Measurements from ENCODE around the gene EME1. TPM values are rescaled to one million over a fixed set of nuclear protein-coding genes. Genes with fewer than 3 reads are reported as not detected.

EME1 gene
- total and polyA plus RNA-seq, 2 of the 13 experiments (the other 11 are each of a cell fraction or from before 2014, with no cell fraction given), result 20.7 to 24.6 TPM

DNA sequence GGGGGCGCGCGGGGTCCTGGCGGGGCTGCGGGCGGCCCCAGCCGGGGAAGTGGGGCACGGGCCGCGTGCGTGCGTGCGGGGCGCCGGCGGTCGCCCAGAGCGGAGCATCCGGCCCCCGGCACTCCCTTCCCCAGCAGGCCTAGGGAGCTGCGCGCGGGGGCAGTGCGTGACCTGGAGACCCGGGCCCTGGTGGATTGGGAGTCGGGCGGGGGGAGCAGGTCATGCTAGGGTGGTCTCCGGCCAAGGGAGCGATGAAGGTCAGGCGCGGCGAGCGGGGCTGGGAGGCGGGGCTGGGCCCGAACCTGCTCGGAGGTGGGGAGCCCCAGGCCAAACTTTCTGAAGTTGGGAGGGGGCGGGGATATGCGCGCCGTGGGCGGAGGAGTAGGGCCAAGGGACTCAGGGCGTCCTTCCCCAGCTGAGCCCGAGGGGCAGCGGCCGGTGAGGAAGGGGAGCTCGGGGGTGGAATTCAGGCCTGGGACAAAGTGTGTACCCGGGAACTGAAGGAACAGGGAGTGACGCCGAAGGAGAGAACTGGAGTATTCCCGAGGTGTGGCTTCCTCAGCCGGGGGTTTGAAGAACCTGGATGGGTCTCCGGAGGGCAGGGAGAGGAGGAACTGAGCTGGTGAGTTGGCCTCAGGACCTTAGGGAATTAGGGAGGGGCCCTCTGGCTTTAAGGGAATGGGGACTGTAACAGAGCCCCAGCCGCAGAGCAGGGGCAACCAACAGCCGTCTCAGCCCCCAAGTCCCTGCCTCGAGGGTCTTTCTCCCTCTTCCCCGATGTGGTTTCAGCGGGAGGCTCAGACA is 26.5 kb upstream of the EME1 start (continued):
- TF ChIP-seq, protein P1, sequence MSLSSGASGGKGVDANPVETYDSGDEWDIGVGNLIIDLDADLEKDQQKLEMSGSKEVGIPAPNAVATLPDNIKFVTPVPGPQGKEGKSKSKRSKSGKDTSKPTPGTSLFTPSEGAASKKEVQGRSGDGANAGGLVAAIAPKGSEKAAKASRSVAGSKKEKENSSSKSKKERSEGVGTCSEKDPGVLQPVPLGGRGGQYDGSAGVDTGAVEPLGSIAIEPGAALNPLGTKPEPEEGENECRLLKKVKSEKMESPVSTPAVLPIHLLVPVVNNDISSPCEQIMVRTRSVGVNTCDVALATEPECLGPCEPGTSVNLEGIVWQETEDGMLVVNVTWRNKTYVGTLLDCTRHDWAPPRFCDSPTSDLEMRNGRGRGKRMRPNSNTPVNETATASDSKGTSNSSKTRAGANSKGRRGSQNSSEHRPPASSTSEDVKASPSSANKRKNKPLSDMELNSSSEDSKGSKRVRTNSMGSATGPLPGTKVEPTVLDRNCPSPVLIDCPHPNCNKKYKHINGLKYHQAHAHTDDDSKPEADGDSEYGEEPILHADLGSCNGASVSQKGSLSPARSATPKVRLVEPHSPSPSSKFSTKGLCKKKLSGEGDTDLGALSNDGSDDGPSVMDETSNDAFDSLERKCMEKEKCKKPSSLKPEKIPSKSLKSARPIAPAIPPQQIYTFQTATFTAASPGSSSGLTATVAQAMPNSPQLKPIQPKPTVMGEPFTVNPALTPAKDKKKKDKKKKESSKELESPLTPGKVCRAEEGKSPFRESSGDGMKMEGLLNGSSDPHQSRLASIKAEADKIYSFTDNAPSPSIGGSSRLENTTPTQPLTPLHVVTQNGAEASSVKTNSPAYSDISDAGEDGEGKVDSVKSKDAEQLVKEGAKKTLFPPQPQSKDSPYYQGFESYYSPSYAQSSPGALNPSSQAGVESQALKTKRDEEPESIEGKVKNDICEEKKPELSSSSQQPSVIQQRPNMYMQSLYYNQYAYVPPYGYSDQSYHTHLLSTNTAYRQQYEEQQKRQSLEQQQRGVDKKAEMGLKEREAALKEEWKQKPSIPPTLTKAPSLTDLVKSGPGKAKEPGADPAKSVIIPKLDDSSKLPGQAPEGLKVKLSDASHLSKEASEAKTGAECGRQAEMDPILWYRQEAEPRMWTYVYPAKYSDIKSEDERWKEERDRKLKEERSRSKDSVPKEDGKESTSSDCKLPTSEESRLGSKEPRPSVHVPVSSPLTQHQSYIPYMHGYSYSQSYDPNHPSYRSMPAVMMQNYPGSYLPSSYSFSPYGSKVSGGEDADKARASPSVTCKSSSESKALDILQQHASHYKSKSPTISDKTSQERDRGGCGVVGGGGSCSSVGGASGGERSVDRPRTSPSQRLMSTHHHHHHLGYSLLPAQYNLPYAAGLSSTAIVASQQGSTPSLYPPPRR (CRISPR knock-in tag; IDR thresholded peaks at IDR 0.05; ENCODE audit: borderline replicate concordance), result 0 out of 2 replicates have a peak, but pooled peaks have one; percentile 18
- 0 out of 2 replicates have a peak, but pooled peaks have one; percentile 46 for TF ChIP-seq MAZ (IDR thresholded peaks at IDR 0.05; ENCODE audit: borderline replicate concordance, low read depth, low read length)
- TF ChIP-seq MAZ (CRISPR knock-in tag; IDR thresholded peaks at IDR 0.05; ENCODE audit: low read depth), result no peak
- TF ChIP-seq ZNF441 (CRISPR knock-in tag; IDR thresholded peaks at IDR 0.05; ENCODE audit: borderline replicate concordance), result peak; percentile 27; the same call in 1 of the 2 replicates

DNA sequence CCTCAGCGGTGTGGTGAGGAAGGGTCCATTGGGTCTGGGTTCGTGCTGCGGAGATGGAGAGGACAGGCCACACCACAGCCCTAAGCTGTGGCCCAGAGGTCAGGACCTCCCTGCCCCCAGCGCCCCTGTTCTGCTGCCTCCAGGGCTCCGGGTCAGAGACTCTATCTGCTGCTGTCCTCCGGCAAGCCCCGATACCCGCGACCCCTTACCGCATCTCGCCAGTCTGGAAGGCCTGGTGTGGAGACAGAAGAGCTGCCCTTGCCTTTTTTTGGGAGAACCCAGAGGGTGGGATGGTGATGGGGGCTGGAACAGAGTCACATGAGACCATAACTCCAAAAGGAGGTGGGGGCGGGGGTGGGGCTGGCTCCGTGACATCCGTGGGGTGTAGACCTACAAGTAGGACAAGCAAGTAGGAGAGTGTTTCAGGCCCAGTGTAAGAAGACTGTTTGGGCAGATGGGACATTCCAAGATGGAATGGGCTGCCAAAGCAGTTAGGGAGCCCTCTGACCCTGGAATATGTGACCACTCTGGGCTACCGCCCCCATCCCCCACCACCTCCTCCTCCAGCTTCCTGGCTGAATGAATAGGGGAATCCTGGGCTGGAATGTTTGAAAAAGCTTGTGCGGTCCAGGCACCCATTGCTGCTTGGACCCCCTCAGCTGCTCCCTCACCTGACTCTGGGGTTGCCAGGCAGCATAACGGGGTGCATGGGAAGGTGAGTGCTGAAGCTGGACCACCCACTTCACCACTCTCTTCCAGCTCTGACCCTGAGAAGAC is 25.7 kb upstream of the EME1 start:
- Histone ChIP-seq H2AFZ (ENCODE audit: low read length) (no peak overlapping the region), H4K20me1 (ENCODE audit: insufficient read depth, low read length) (no peaks in the 10 kb centered on the region), H3K79me2 (ENCODE audit: insufficient read depth, low read length) (peaks cover 12% of the 10 kb centered on the region), H3K27me3 (ENCODE audit: control insufficient read depth in 1 of 2, insufficient read depth in 2 of 2, low read length in 2 of 2) (peaks cover 4 to 18% of the 10 kb centered on the region in 2 experiments; a peak in 4 of 5 replicates), H3K4me3 (replicated peaks in 1 of 3; ENCODE audit: insufficient read depth in 1 of 3, low read depth in 2 of 3, low read length in 3 of 3) (peak overlapping the region; percentile 87 to 93 (median 88)), H3K27ac (ENCODE audit: extremely low read length, insufficient read depth, low read length) (no peak overlapping the region), H3K4me1 (ENCODE audit: insufficient read depth, low read length) (peaks cover 28% of the 10 kb centered on the region), H3K9me3 (ENCODE audit: low read length) (no peaks in the 10 kb centered on the region), H3K36me3 (replicated peaks in 1 of 2; ENCODE audit: control insufficient read depth in 1 of 2, insufficient read depth in 2 of 2, low read length in 2 of 2) (no peaks in the 10 kb centered on the region), H3K9ac (ENCODE audit: insufficient read depth, low read depth, low read length) (peak overlapping the region; percentile 80), H3K4me2 (ENCODE audit: low read depth, low read length) (peak overlapping the region; percentile 100)
- 83% methylated on average over 14 of the region's 17 CpGs for WGBS (ENCODE audit: low lambda C conversion rate)
- intact Hi-C loops (cut with micrococcal nuclease; ENCODE audit: unreplicated experiment), result no loop called here
- DNase-seq (ENCODE audit: low spot score) (no peak), ATAC-seq (peak; percentile 5), FAIRE-seq (no peak)
- in situ Hi-C loops (cut with HindIII; ENCODE audit: extremely low pct_ligation_motif_present, low pct_unique_long_range_greater_than_20kb), result no loop called here
- no TSS peak for BruUV-seq (replicated peaks)
- CTCF ChIA-PET (ENCODE audit: low intra/inter-chr PET ratio, low total read pairs), result no interaction called here
- POLR2A ChIA-PET, result interaction anchor here (0.6 to 2.7 kb wide), 7 partner anchors 12 to 1438 kb away, joined by 3 to 12 read pairs (median 6); partner anchors contain the start of gene LRRC59
- TF ChIP-seq ZBTB38 (CRISPR knock-in tag; IDR thresholded peaks at IDR 0.05), result peak; percentile 52; the same call in 1 of the 2 replicates
- TF ChIP-seq HNF4G (IDR thresholded peaks at IDR 0.05; ENCODE audit: borderline replicate concordance, low read depth, low read length), result no peak
- 0 out of 2 replicates have a peak, but pooled peaks have one; percentile 27 for TF ChIP-seq HNF4G (CRISPR knock-in tag; IDR thresholded peaks at IDR 0.05; ENCODE audit: borderline replicate concordance, low read depth)
- TF ChIP-seq BCL6 (CRISPR knock-in tag; IDR thresholded peaks at IDR 0.05), result no peak
- TF ChIP-seq ZNF460 (CRISPR knock-in tag; IDR thresholded peaks at IDR 0.05; ENCODE audit: borderline replicate concordance), result no peak
- TF ChIP-seq, protein P2, sequence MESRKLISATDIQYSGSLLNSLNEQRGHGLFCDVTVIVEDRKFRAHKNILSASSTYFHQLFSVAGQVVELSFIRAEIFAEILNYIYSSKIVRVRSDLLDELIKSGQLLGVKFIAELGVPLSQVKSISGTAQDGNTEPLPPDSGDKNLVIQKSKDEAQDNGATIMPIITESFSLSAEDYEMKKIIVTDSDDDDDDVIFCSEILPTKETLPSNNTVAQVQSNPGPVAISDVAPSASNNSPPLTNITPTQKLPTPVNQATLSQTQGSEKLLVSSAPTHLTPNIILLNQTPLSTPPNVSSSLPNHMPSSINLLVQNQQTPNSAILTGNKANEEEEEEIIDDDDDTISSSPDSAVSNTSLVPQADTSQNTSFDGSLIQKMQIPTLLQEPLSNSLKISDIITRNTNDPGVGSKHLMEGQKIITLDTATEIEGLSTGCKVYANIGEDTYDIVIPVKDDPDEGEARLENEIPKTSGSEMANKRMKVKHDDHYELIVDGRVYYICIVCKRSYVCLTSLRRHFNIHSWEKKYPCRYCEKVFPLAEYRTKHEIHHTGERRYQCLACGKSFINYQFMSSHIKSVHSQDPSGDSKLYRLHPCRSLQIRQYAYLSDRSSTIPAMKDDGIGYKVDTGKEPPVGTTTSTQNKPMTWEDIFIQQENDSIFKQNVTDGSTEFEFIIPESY (CRISPR knock-in tag; IDR thresholded peaks at IDR 0.05), result peak; percentile 66; the same call in 1 of the 2 replicates
